HG02642 (cell line): ENCODE results near the gene PSTPIP1.
"Not testable (repeated sequence)": the region's sequence is repeated elsewhere in the genome, so short reads cannot be mapped to it uniquely, and the experiment has no call there.

Experiments
- ATAC-seq: cut with Tn5 transposase; IDR thresholded peaks from one replicate; pipeline ENCODE4 v1.9.1; 2021; ENCODE audit warnings: mild to moderate bottlenecking; ENCODE audit not compliant: unreplicated experiment, poor library complexity

PSTPIP1 gene

GRCh38 chr15:76994971-76995945, at the start of gene PSTPIP1:
Gene PSTPIP1, plus strand, starts transcription at chr15:76995126. Its CDS starts 448 bp downstream, at chr15:76995574.
- peak; percentile 57 for ATAC-seq

DNA sequence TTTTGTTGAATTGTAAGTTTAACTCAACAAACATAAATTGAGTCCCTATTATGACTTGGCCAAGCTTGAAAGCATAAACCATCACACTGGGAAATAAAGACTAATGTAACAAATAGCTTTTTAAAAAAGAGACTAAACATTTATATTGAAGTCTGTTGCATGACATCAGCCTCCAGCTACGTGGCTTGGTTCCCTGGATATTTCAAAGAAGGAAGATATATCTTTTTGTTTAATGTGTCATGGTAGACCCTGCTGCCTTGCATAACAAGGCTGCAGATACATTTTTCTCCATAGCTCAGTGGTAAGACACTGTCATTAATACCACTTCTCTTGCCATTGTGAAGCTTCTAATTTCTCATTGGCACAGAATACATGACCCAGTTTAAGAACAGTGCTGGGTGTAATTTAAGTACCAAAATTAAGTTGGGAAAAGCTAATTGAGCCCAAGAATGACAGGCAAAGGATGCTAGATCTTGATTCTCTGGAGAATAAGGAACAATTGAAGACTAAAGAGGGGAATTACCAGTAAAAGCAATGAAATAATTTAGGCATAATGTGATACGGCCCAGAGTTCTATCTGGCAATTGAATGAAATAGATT, 49.3 kb upstream of the PSTPIP1 start:
- ATAC-seq, result no peak

DNA sequence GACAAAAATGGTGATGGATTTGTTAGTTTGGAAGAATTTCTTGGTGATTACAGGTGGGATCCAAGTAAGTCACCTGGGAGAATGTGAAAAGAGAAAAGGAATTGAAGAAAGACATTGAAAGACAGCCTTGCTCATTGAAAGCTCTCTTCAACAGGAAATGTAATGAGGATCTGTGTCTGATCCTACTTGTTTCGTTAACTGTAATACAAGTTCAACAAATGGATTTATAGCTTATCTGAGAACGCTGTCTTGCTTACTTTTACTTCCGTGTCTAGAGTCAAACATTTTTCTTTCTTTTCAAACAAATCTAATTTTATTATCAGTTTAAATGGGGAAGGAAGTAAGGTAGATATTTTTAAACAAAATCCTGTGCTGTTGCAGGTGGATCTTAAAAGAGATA, 47.5 kb upstream of the PSTPIP1 start:
- no peak for ATAC-seq

DNA sequence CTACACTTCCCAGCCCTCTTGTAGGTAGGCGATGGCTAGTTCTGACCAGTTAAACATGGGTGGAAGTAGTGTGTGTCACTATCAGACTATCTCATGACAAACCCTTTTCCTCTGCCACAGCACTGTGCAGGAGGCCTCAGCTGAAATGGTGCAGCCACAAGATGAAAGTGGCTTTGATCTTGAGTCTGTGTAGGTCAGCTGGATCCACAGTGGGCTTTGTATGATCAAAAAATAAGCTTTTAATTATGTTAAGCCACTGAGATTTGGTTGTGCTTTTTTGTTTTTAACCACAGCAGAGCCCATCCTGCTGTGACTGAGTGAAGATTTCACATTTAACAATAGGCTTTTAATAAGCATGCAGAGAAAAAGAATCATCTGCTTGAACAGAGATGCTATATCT, 43.7 kb upstream of the PSTPIP1 start:
- ATAC-seq, result no peak

DNA sequence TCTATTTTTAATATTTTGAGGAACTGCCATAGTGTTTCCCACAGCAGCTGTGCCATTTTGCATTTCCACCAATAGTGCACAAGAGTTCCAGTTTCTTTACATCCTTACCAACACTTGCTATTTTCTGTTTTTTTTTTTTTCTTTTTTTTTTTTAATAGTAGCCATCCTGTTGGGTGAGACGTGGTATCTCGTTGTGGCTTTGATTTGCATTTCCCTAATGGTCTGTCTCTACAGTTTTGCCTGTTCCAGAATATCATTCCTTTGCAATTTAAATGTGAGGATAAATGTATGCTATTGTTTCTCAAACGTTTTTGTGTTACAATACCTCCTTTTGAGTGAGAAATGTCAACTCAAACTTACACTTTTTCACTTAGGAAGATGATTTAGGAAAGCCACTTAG, 41.0 kb upstream of the PSTPIP1 start:
- ATAC-seq, result no peak

GRCh38 chr15:76954744-76955143, 40.2 kb upstream of the PSTPIP1 start:
- ATAC-seq, result no peak

GRCh38 chr15:76961268-76962011, 33.5 kb upstream of the PSTPIP1 start:
- no peak for ATAC-seq

DNA sequence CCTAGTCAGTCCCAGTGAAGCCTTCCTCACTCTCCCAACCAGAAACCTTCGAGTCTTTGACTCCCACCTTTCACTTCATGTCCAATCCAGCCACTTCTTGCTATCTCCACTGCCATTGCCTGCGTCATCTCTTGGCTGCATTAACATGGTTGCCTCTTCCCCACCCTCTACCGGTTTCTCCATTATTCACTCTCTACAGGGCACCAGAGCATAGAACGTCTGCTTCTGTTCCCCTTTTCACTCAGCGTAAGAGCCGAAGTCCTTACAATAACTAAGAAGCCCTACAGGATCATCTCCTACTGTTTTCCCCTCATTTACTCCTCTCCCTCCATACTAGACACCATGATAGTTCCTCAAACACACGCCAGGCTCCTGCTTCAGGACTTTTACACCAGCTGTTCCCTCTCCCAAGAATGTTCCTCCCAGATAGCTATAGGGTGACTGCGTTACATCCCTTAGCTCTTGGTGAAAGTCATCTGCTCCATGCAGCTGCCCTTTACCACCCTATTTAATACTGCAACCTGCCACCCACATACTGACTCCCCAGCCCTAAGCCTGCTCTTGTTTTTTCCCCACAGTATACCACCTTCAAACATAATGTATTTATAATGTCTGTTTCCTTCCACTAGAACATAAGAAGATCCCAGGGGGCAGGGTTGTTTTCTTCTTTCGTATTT, 32.5 kb upstream of the PSTPIP1 start:
- ATAC-seq, result no peak

DNA sequence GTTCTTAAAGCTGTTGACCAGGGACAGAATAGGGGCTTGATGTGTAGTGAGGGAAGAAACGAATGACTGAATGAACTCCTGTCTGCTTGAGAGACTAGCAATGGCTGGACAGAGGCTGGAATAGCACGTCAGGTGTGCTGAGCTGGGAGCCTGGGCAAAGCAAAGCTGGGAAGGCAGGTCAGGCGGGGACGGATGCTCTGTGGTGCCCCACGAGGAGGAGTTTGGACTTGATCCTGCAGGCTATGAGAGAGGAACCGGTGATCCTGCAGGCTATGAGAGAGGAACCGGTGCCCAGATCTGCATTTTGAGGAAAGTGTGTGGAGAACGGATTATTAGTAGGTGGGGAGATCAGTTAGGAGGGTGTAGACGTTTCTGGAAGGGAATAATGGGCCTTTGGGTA, 31.3 kb upstream of the PSTPIP1 start:
- ATAC-seq, result no peak

- no peak for ATAC-seq
Measured at GRCh38 chr15:76964157-76964556, 30.8 kb upstream of the PSTPIP1 start.

GRCh38 chr15:76966051-76966450, 28.9 kb upstream of the PSTPIP1 start:
- ATAC-seq, result not testable (repeated sequence)

DNA sequence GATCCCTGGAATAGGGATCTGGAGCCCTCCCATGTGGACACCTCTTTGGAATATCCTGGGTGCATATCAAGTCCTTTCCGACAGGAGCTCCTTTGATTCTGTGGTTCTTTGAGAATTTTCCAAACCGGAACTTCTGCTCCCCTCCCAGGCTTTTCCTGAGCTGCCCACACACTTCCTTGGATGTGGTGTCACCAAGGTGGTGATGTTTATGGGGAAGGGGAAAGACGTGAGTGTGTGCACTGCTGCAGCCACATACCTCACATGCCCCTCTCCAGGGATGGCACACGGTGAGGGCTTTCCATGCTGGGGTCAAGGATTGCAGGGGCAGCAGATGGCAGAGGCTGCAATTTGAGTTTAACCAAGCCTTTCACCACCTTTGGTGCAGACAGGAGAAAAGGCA, 27.9 kb upstream of the PSTPIP1 start:
- no peak for ATAC-seq

DNA sequence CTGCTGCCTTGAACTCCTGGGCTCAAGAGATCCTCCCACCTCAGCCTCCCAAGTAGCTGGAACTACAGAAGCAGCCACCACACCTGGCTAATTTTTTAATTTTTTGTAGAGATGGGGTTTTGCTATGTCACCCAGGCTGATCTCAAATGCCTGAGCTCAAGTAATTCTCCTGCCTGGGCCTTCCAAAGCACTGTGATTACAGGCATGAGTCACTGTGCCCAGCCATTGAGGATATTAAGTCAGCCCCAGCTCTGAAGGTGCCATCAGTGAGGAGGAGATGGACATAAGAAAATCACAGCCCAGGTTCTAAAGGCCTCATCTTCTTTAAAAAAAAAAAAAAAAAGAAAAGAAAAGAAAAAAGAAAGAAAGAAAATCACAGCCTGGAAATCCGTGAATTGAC, 26.6 kb upstream of the PSTPIP1 start:
- ATAC-seq, result no peak

GRCh38 chr15:76972389-76973361, 22.3 kb upstream of the PSTPIP1 start:
- ATAC-seq, result no peak

DNA sequence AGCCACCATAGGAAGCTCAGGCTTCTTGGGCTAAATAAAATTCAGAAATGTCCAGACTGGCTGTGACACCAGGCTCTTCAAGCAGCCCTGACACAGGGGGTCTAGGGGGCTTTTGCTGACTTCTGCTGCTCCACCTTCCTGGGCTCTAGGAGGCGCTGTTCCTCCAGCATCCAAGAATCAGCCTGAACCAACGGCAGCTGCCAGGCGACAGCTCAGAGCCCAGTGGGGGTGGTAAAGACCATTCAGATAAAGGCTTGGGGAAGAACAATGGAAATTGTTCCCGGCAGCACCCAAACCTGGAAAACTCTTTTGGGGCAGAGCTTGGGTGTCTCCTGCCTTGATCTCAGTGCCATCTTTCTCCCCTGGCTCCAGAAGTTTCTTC, 21.6 kb upstream of the PSTPIP1 start:
- no peak for ATAC-seq

DNA sequence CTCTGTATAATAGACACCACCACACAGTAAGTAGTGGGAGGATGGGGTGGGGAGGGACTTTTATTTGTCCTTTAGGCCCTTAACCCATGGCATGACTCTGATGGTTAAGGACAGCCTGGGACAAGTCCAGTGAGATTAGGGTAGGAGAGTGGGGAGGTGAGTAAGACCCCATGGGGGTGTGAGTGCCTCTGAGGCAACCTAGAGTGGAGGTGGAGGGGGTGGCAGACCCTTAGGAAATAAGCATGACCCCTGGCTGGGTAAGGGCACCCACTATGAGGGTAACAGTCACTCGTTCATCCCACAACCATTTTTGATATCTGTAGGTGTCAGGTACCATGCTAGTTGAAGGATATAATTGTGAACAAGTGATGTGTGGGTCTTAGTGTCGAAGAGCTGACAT, 21.0 kb upstream of the PSTPIP1 start:
- no peak for ATAC-seq

- no peak for ATAC-seq
Measured at GRCh38 chr15:76974456-76975036, 20.4 kb upstream of the PSTPIP1 start.

- ATAC-seq, result no peak
Measured at GRCh38 chr15:76976141-76976540, 18.8 kb upstream of the PSTPIP1 start.
